Measurements from ENCODE around the gene KIR2DL4.
"Not testable (repeated sequence)": the region's sequence is repeated elsewhere in the genome, so short reads cannot be mapped to it uniquely, and the experiment has no call there.

GRCh38 chr19:54778896-54779295 lies 24.5 kb upstream of the KIR2DL4 start:
- not testable (repeated sequence) for TF ChIP-seq CTCF (IDR thresholded peaks at IDR 0.05); POLR2AphosphoS5 (IDR thresholded peaks at IDR 0.05; ENCODE audit: low read depth, low read length); REST (IDR thresholded peaks at IDR 0.05; ENCODE audit: insufficient read depth in 1 of 2, low read depth in 2 of 2, low read length in 1 of 2); SIN3A (IDR thresholded peaks at IDR 0.05; ENCODE audit: borderline replicate concordance, insufficient read depth, low read depth, low read length)

Measured in Panc1 (cell line).